DOHH2 (cell line): ENCODE results near the gene DNM1.

Source experiments
- H3F3A ChIP-seq: fragments of 200-600 bp; sonication (generic), shearing (Covaris generic); 2 replicates; pipeline ENCODE4 v1.6.0; 2016; ENCODE audit warnings: antibody characterized with exemption, mild to moderate bottlenecking; ENCODE audit not compliant: control insufficient read depth, insufficient read depth
- H3K27ac ChIP-seq: fragments of 200-600 bp; sonication (generic); 2 replicates; pipeline ENCODE4 v1.5.1; 2014; ENCODE audit warnings: low read depth, mild to moderate bottlenecking, low read length, moderate library complexity
- H3K27me3 ChIP-seq: fragments of 200-600 bp; sonication (generic); 2 replicates; pipeline ENCODE4 v1.6.1; 2014; ENCODE audit warnings: mild to moderate bottlenecking, low read length, mixed read lengths; ENCODE audit not compliant: control insufficient read depth
- H3K36me3 ChIP-seq: fragments of 200-600 bp; sonication (generic); 2 replicates; pipeline ENCODE4 v1.6.1; 2014; ENCODE audit warnings: mild to moderate bottlenecking, low read length, moderate library complexity, mixed read lengths; ENCODE audit not compliant: control insufficient read depth
- H3K4me1 ChIP-seq: fragments of 200-600 bp; sonication (generic); 2 replicates; pipeline ENCODE4 v1.6.1; 2014; ENCODE audit warnings: mild to moderate bottlenecking, low read length, mixed read lengths; ENCODE audit not compliant: control insufficient read depth
- H3K4me2 ChIP-seq: fragments of 200-600 bp; sonication (generic); 2 replicates; pipeline ENCODE4 v1.6.0; 2014; ENCODE audit warnings: mild to moderate bottlenecking, low read length, moderate library complexity
- H3K4me3 ChIP-seq: fragments of 200-600 bp; sonication (generic); 2 replicates; pipeline ENCODE4 v1.5.1; 2014; ENCODE audit warnings: mild to moderate bottlenecking, low read length, mixed read lengths
- H3K79me2 ChIP-seq: fragments of 200-600 bp; sonication (generic); 2 replicates; pipeline ENCODE4 v1.6.1; 2014; ENCODE audit warnings: mild to moderate bottlenecking, low read length, mixed read lengths; ENCODE audit not compliant: control insufficient read depth
- H3K9me2 ChIP-seq: fragments of 200-600 bp; sonication (generic); replicated peaks from 2 replicates; pipeline ENCODE4 v1.6.1; 2014; ENCODE audit warnings: mild to moderate bottlenecking, low read length, mixed read lengths; ENCODE audit not compliant: control insufficient read depth
- H3K9me3 ChIP-seq: fragments of 200-600 bp; sonication (generic); 2 replicates; pipeline ENCODE4 v1.6.1; 2014; ENCODE audit warnings: antibody characterized with exemption, low read length, mixed read lengths; ENCODE audit not compliant: control insufficient read depth, insufficient read depth
- H4K20me1 ChIP-seq: fragments of 200-600 bp; sonication (generic); 2 replicates; pipeline ENCODE4 v1.6.0; 2014; ENCODE audit warnings: low read depth, mild to moderate bottlenecking, antibody characterized with exemption, low read length, moderate library complexity; ENCODE audit not compliant: control insufficient read depth, insufficient read depth
- EZH2phosphoT487 ChIP-seq: fragments of 200-600 bp; sonication (generic); IDR thresholded peaks from 2 replicates; pipeline ENCODE4 v1.6.1; 2017; ENCODE audit warnings: borderline replicate concordance, mild to moderate bottlenecking, antibody characterized with exemption, low read length, moderate library complexity, mixed read lengths
- TF ChIP-seq, protein P1 (sequence below): fragments of 200-600 bp; sonication (generic); IDR thresholded peaks from one replicate; pipeline ENCODE4 v1.5.1; 2014; ENCODE audit warnings: antibody characterized with exemption, mild to moderate bottlenecking, low read depth, low read length; ENCODE audit not compliant: poor library complexity, severe bottlenecking

The DNM1 gene

GRCh38 chr9:128167209-128167608 lies 36.0 kb upstream of the DNM1 start:
- TF ChIP-seq EZH2phosphoT487 = no peak
- TF ChIP-seq, protein P1, sequence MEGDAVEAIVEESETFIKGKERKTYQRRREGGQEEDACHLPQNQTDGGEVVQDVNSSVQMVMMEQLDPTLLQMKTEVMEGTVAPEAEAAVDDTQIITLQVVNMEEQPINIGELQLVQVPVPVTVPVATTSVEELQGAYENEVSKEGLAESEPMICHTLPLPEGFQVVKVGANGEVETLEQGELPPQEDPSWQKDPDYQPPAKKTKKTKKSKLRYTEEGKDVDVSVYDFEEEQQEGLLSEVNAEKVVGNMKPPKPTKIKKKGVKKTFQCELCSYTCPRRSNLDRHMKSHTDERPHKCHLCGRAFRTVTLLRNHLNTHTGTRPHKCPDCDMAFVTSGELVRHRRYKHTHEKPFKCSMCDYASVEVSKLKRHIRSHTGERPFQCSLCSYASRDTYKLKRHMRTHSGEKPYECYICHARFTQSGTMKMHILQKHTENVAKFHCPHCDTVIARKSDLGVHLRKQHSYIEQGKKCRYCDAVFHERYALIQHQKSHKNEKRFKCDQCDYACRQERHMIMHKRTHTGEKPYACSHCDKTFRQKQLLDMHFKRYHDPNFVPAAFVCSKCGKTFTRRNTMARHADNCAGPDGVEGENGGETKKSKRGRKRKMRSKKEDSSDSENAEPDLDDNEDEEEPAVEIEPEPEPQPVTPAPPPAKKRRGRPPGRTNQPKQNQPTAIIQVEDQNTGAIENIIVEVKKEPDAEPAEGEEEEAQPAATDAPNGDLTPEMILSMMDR = no peak
- Histone ChIP-seq H3F3A (no peaks in the 10 kb centered on the region), H3K4me1 (peaks cover under 1% of the 10 kb centered on the region; the same call in 1 of the 2 replicates), H3K36me3 (peaks cover 58% of the 10 kb centered on the region), H3K9me3 (no peaks in the 10 kb centered on the region), H3K27ac (no peak overlapping the region), H3K27me3 (no peaks in the 10 kb centered on the region), H3K4me2 (no peak overlapping the region), H3K9me2 (no peaks in the 10 kb centered on the region), H3K4me3 (no peak overlapping the region), H4K20me1 (no peaks in the 10 kb centered on the region), H3K79me2 (no peaks in the 10 kb centered on the region)

- H3K36me3 ChIP-seq = peaks cover 42% of the 10 kb centered on the region
Measured at GRCh38 chr9:128168731-128169308, 34.4 kb upstream of the DNM1 start.

GRCh38 chr9:128169492-128169891 lies 33.7 kb upstream of the DNM1 start:
- Histone ChIP-seq H3K9me2 (no peaks in the 10 kb centered on the region), H3F3A (no peaks in the 10 kb centered on the region), H3K27ac (no peak overlapping the region), H3K4me1 (peaks cover 5% of the 10 kb centered on the region), H3K36me3 (peaks cover 35% of the 10 kb centered on the region), H3K9me3 (no peaks in the 10 kb centered on the region), H3K4me3 (no peak overlapping the region), H3K4me2 (no peak overlapping the region), H3K27me3 (no peaks in the 10 kb centered on the region), H3K79me2 (no peaks in the 10 kb centered on the region), H4K20me1 (no peaks in the 10 kb centered on the region)
- TF ChIP-seq, protein P1 = no peak
- no peak for TF ChIP-seq EZH2phosphoT487

More at GRCh38 chr9:128168731-128169308, 34.4 kb upstream of the DNM1 start:
- Histone ChIP-seq H3K27me3 (no peaks in the 10 kb centered on the region), H3K79me2 (no peaks in the 10 kb centered on the region), H3K27ac (no peak overlapping the region), H4K20me1 (no peaks in the 10 kb centered on the region), H3K9me3 (no peaks in the 10 kb centered on the region), H3K9me2 (no peaks in the 10 kb centered on the region), H3F3A (no peaks in the 10 kb centered on the region), H3K4me2 (no peak overlapping the region), H3K4me1 (peaks cover 5% of the 10 kb centered on the region), H3K4me3 (no peak overlapping the region)
- TF ChIP-seq, protein P1 = no peak
- no peak for TF ChIP-seq EZH2phosphoT487
